ENCODE measurements around the gene CCNB2. TPM values are rescaled to one million over a fixed set of nuclear protein-coding genes. Genes with fewer than 3 reads are reported as not detected.

The CCNB2 gene
- total and polyA plus RNA-seq, 2 of the 8 experiments (the other 6 are each of a cell fraction or from before 2014, with no cell fraction given), result 70.7 to 92.1 TPM

GRCh38 chr15:59104912-59105732 is at the start of gene CCNB2 (continued):
- TF ChIP-seq, protein P1, sequence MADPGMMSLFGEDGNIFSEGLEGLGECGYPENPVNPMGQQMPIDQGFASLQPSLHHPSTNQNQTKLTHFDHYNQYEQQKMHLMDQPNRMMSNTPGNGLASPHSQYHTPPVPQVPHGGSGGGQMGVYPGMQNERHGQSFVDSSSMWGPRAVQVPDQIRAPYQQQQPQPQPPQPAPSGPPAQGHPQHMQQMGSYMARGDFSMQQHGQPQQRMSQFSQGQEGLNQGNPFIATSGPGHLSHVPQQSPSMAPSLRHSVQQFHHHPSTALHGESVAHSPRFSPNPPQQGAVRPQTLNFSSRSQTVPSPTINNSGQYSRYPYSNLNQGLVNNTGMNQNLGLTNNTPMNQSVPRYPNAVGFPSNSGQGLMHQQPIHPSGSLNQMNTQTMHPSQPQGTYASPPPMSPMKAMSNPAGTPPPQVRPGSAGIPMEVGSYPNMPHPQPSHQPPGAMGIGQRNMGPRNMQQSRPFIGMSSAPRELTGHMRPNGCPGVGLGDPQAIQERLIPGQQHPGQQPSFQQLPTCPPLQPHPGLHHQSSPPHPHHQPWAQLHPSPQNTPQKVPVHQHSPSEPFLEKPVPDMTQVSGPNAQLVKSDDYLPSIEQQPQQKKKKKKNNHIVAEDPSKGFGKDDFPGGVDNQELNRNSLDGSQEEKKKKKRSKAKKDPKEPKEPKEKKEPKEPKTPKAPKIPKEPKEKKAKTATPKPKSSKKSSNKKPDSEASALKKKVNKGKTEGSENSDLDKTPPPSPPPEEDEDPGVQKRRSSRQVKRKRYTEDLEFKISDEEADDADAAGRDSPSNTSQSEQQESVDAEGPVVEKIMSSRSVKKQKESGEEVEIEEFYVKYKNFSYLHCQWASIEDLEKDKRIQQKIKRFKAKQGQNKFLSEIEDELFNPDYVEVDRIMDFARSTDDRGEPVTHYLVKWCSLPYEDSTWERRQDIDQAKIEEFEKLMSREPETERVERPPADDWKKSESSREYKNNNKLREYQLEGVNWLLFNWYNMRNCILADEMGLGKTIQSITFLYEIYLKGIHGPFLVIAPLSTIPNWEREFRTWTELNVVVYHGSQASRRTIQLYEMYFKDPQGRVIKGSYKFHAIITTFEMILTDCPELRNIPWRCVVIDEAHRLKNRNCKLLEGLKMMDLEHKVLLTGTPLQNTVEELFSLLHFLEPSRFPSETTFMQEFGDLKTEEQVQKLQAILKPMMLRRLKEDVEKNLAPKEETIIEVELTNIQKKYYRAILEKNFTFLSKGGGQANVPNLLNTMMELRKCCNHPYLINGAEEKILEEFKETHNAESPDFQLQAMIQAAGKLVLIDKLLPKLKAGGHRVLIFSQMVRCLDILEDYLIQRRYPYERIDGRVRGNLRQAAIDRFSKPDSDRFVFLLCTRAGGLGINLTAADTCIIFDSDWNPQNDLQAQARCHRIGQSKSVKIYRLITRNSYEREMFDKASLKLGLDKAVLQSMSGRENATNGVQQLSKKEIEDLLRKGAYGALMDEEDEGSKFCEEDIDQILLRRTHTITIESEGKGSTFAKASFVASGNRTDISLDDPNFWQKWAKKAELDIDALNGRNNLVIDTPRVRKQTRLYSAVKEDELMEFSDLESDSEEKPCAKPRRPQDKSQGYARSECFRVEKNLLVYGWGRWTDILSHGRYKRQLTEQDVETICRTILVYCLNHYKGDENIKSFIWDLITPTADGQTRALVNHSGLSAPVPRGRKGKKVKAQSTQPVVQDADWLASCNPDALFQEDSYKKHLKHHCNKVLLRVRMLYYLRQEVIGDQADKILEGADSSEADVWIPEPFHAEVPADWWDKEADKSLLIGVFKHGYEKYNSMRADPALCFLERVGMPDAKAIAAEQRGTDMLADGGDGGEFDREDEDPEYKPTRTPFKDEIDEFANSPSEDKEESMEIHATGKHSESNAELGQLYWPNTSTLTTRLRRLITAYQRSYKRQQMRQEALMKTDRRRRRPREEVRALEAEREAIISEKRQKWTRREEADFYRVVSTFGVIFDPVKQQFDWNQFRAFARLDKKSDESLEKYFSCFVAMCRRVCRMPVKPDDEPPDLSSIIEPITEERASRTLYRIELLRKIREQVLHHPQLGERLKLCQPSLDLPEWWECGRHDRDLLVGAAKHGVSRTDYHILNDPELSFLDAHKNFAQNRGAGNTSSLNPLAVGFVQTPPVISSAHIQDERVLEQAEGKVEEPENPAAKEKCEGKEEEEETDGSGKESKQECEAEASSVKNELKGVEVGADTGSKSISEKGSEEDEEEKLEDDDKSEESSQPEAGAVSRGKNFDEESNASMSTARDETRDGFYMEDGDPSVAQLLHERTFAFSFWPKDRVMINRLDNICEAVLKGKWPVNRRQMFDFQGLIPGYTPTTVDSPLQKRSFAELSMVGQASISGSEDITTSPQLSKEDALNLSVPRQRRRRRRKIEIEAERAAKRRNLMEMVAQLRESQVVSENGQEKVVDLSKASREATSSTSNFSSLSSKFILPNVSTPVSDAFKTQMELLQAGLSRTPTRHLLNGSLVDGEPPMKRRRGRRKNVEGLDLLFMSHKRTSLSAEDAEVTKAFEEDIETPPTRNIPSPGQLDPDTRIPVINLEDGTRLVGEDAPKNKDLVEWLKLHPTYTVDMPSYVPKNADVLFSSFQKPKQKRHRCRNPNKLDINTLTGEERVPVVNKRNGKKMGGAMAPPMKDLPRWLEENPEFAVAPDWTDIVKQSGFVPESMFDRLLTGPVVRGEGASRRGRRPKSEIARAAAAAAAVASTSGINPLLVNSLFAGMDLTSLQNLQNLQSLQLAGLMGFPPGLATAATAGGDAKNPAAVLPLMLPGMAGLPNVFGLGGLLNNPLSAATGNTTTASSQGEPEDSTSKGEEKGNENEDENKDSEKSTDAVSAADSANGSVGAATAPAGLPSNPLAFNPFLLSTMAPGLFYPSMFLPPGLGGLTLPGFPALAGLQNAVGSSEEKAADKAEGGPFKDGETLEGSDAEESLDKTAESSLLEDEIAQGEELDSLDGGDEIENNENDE (IDR thresholded peaks at IDR 0.05; ENCODE audit: insufficient replicate concordance, low read length), result no peak
- TF ChIP-seq SP2 (IDR thresholded peaks at IDR 0.05; ENCODE audit: low read length) (peak; percentile 16; the same call in 1 of the 2 replicates), SUZ12 (IDR thresholded peaks at IDR 0.05; ENCODE audit: low read length) (no peak), EGR1 (IDR thresholded peaks at IDR 0.05; ENCODE audit: borderline replicate concordance, low read depth, low read length) (no peak), POLR2A (IDR thresholded peaks at IDR 0.05; ENCODE audit: control extremely low read depth in 1 of 2, low read depth in 2 of 2, low read length in 2 of 2) (peak; percentile 98 to 99), ZNF274 (IDR thresholded peaks at IDR 0.05; ENCODE audit: borderline replicate concordance, extremely low read depth, low read length) (no peak), EZH2 (IDR thresholded peaks at IDR 0.05; ENCODE audit: low read depth, low read length, severe bottlenecking) (no peak), RAD21 (IDR thresholded peaks at IDR 0.05 in 1 of 2, conservative IDR thresholded peaks at IDR 0.05 in 1 of 2; ENCODE audit: low read depth in 2 of 2, low read length in 2 of 2) (no peak), MAX (IDR thresholded peaks at IDR 0.05) (peak; percentile 82), CREB1 (IDR thresholded peaks at IDR 0.05) (peak; percentile 60)
